ENCODE results near the gene G3BP1. TPM values are rescaled to one million over a fixed set of nuclear protein-coding genes. Genes with fewer than 3 reads are reported as not detected.

The G3BP1 gene
- total and polyA plus RNA-seq, 9 of the 15 experiments (the other 6 are each of a cell fraction or from before 2014, with no cell fraction given) = 54.7 to 264 (median 105) TPM

DNA sequence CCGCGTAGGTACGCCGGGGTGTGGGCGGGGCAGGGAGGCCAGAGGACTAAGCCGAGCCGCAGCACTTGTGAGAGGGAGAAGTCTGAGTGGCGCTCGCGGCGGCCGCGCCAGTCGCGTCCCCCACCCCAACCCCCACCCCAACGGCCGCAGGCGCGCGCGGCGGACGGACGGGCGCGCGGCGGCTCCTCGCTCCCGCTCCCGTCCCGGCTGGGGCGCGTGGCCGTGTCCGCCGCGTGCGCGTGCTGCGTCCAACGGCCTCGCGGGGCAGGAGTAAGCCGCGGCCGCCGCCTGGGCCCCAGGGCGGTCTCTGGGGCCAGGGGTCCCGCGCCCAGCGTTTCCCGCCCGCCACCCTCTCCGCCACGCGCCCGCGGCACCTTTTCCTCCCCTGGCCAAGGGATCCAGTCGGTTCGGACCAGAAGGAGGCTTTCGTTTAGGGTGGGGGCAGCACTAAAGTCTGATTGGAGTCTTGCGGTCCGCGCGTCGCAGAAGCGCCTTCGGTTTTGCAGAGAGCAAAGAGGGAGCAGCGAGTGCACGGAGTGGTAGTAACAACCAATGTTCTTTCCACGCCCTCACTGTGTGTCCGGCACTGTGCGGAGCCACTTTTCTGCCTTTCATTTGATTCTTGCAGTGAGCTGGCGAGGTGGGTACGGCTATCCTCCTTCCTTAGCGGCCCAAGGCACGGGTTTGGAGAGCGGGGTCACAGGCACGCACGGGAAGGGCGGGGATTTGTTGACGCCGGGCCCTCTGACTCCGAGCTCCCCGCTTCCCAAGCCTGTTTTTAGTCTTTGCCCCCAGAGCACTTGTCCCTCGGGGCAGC is 483 bp downstream of the G3BP1 start (continued):
- TF ChIP-seq, protein P1, sequence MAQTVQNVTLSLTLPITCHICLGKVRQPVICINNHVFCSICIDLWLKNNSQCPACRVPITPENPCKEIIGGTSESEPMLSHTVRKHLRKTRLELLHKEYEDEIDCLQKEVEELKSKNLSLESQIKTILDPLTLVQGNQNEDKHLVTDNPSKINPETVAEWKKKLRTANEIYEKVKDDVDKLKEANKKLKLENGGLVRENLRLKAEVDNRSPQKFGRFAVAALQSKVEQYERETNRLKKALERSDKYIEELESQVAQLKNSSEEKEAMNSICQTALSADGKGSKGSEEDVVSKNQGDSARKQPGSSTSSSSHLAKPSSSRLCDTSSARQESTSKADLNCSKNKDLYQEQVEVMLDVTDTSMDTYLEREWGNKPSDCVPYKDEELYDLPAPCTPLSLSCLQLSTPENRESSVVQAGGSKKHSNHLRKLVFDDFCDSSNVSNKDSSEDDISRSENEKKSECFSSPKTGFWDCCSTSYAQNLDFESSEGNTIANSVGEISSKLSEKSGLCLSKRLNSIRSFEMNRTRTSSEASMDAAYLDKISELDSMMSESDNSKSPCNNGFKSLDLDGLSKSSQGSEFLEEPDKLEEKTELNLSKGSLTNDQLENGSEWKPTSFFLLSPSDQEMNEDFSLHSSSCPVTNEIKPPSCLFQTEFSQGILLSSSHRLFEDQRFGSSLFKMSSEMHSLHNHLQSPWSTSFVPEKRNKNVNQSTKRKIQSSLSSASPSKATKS (CRISPR knock-in tag; IDR thresholded peaks at IDR 0.05) = no peak
- TF ChIP-seq SMAD4 (CRISPR knock-in tag; conservative IDR thresholded peaks at IDR 0.05) = peak; percentile 46; the same call in 1 of the 2 replicates
- TF ChIP-seq, protein P2, sequence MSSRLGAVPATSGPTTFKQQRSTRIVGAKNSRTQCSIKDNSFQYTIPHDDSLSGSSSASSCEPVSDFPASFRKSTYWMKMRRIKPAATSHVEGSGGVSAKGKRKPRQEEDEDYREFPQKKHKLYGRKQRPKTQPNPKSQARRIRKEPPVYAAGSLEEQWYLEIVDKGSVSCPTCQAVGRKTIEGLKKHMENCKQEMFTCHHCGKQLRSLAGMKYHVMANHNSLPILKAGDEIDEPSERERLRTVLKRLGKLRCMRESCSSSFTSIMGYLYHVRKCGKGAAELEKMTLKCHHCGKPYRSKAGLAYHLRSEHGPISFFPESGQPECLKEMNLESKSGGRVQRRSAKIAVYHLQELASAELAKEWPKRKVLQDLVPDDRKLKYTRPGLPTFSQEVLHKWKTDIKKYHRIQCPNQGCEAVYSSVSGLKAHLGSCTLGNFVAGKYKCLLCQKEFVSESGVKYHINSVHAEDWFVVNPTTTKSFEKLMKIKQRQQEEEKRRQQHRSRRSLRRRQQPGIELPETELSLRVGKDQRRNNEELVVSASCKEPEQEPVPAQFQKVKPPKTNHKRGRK (tag; IDR thresholded peaks at IDR 0.05) = no peak
- 0 out of 2 replicates have a peak, but pooled peaks have one; percentile 33 for TF ChIP-seq ZNF282 (CRISPR knock-in tag; IDR thresholded peaks at IDR 0.05)
- TF ChIP-seq, protein P3, sequence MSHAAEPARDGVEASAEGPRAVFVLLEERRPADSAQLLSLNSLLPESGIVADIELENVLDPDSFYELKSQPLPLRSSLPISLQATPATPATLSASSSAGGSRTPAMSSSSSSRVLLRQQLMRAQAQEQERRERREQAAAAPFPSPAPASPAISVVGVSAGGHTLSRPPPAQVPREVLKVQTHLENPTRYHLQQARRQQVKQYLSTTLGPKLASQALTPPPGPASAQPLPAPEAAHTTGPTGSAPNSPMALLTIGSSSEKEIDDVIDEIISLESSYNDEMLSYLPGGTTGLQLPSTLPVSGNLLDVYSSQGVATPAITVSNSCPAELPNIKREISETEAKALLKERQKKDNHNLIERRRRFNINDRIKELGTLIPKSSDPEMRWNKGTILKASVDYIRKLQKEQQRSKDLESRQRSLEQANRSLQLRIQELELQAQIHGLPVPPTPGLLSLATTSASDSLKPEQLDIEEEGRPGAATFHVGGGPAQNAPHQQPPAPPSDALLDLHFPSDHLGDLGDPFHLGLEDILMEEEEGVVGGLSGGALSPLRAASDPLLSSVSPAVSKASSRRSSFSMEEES (CRISPR knock-in tag; IDR thresholded peaks at IDR 0.05) = no peak
- TF ChIP-seq RBBP5 (IDR thresholded peaks at IDR 0.05; ENCODE audit: borderline replicate concordance, insufficient read depth, low read length, poor library complexity, severe bottlenecking) = peak; percentile 64
- TF ChIP-seq HCFC1 (IDR thresholded peaks at IDR 0.05; ENCODE audit: low read depth, low read length) = peak; percentile 13
- TF ChIP-seq GATAD2B (IDR thresholded peaks at IDR 0.05; ENCODE audit: borderline replicate concordance) = peak; percentile 67; the same call in 1 of the 2 replicates
- no peak for TF ChIP-seq HNRNPH1 (optimal IDR thresholded peaks at IDR 0.05; ENCODE audit: low read depth, low read length)
- TF ChIP-seq, protein P4, sequence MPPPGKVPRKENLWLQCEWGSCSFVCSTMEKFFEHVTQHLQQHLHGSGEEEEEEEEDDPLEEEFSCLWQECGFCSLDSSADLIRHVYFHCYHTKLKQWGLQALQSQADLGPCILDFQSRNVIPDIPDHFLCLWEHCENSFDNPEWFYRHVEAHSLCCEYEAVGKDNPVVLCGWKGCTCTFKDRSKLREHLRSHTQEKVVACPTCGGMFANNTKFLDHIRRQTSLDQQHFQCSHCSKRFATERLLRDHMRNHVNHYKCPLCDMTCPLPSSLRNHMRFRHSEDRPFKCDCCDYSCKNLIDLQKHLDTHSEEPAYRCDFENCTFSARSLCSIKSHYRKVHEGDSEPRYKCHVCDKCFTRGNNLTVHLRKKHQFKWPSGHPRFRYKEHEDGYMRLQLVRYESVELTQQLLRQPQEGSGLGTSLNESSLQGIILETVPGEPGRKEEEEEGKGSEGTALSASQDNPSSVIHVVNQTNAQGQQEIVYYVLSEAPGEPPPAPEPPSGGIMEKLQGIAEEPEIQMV (tag; conservative IDR thresholded peaks at IDR 0.05; ENCODE audit: low read depth) = peak; percentile 84
- peak; percentile 67; the same call in 1 of the 2 replicates for TF ChIP-seq RB1 (IDR thresholded peaks at IDR 0.05; ENCODE audit: low read depth)
- no peak for TF ChIP-seq TCF3 (CRISPR knock-in tag; IDR thresholded peaks at IDR 0.05)
- TF ChIP-seq, protein P5, sequence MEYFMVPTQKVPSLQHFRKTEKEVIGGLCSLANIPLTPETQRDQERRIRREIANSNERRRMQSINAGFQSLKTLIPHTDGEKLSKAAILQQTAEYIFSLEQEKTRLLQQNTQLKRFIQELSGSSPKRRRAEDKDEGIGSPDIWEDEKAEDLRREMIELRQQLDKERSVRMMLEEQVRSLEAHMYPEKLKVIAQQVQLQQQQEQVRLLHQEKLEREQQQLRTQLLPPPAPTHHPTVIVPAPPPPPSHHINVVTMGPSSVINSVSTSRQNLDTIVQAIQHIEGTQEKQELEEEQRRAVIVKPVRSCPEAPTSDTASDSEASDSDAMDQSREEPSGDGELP (CRISPR knock-in tag; IDR thresholded peaks at IDR 0.05; ENCODE audit: borderline replicate concordance) = peak; percentile 55; the same call in 1 of the 2 replicates
- TF ChIP-seq, protein P6, sequence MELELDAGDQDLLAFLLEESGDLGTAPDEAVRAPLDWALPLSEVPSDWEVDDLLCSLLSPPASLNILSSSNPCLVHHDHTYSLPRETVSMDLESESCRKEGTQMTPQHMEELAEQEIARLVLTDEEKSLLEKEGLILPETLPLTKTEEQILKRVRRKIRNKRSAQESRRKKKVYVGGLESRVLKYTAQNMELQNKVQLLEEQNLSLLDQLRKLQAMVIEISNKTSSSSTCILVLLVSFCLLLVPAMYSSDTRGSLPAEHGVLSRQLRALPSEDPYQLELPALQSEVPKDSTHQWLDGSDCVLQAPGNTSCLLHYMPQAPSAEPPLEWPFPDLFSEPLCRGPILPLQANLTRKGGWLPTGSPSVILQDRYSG (tag; conservative IDR thresholded peaks at IDR 0.05; ENCODE audit: low read depth) = no peak

Measured in K562 (cell line).